WI38 (cell line): Measurements from ENCODE around the gene MAD1L1.

Experiments used
- H3K4me3 ChIP-seq: 2 replicates; pipeline ENCODE4 v1.5.1; 2011; ENCODE audit warnings: low read depth, mild to moderate bottlenecking, control low read depth, low read length
- CTCF ChIP-seq: IDR thresholded peaks from 2 replicates; pipeline ENCODE4 v1.5.1; 2012; ENCODE audit warnings: low read depth, mild to moderate bottlenecking, control low read depth, low read length

The MAD1L1 gene

GRCh38 chr7:2093215-2093842 lies 139.4 kb downstream of the MAD1L1 start:
- H3K4me3 ChIP-seq, result no peak overlapping the region
- no peak for TF ChIP-seq CTCF

- H3K4me3 ChIP-seq, result no peak overlapping the region
- no peak for TF ChIP-seq CTCF
These were observed 140.5 kb downstream of the MAD1L1 start for GRCh38 chr7:2092279-2092678.

- no peak for TF ChIP-seq CTCF
- no peak overlapping the region for H3K4me3 ChIP-seq
These were observed 141.9 kb downstream of the MAD1L1 start for GRCh38 chr7:2090526-2091520.

- no peak for TF ChIP-seq CTCF
- no peak overlapping the region for H3K4me3 ChIP-seq
These were observed 143.9 kb downstream of the MAD1L1 start for GRCh38 chr7:2088801-2089200.

GRCh38 chr7:2087744-2088143 lies 145.0 kb downstream of the MAD1L1 start:
- TF ChIP-seq CTCF, result no peak

GRCh38 chr7:2086229-2086628 lies 146.5 kb downstream of the MAD1L1 start:
- H3K4me3 ChIP-seq, result no peak overlapping the region
- TF ChIP-seq CTCF, result no peak

More at GRCh38 chr7:2087744-2088143, 145.0 kb downstream of the MAD1L1 start:
- H3K4me3 ChIP-seq, result no peak overlapping the region

GRCh38 chr7:2085804-2086203 lies 146.9 kb downstream of the MAD1L1 start:
- TF ChIP-seq CTCF, result no peak
- no peak overlapping the region for H3K4me3 ChIP-seq
